Skin of body (tissue), 2 donors: ENCODE results near the gene MALSU1. TPM values are rescaled to one million over a fixed set of nuclear protein-coding genes. Genes with fewer than 3 reads are reported as not detected.

Experiments
- DNase-seq: peaks from one replicate; lab custom pipeline; 2025; lab: John Stamatoyannopoulos, UW
- total RNA-seq: library from RNA; depleted of rRNA; stranded (reverse); fragments of >200 nt; gene quantifications from one replicate; pipeline ENCODE4 v1.2.3, GENCODE V29; 2014

The MALSU1 gene
- total RNA-seq, 1 donor from 2014 or later: 41.6 TPM

- DNase-seq: no peak
Measured at GRCh38 chr7:23335136-23335535, 36.0 kb downstream of the MALSU1 start.

- no peak for DNase-seq
Measured at GRCh38 chr7:23335621-23336020, 36.5 kb downstream of the MALSU1 start.

- DNase-seq: no peak
Measured at GRCh38 chr7:23336086-23336485, 36.9 kb downstream of the MALSU1 start.

- DNase-seq: no peak
Measured at GRCh38 chr7:23336799-23337283, 37.7 kb downstream of the MALSU1 start.

- DNase-seq: no peak
Measured at GRCh38 chr7:23337374-23337773, 38.2 kb downstream of the MALSU1 start.

DNA sequence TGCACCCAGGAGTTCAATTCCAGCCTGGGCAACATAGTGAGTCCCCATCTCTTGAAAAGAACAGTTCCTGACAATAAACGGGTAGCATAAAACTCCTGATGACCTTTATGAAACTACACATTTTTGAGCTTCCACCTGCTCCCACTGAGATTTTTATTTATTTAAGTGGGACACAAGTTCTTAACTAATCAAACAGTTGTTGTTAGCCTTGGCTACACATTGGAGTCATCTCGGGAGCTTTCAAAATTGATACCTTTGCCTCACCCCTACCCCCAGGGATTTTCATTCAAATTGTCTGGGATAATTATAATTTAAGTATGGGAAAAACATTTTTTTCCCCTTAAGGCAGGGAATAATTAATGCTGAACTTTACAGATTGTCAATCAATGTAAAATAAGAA lies 39.3 kb downstream of the MALSU1 start:
- DNase-seq: no peak

DNA sequence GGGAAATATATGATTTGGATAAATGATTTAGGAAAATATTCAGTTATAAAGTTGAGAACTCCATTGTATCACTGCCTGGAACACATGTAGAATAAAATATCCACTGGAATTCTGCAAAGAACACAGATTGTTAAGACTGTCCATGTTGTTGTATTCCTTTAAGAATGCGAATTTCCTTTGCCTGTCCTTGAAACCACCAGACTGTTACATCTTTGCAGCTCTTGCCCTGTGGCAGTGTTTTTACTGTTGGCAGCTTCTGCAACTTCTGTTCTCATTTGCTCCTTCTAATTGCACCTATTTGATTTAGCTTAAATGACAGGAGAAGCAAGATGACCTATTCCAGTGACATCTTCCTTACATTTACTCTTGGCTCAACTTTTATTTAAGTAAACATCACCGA lies 39.7 kb downstream of the MALSU1 start:
- no peak for DNase-seq

DNA sequence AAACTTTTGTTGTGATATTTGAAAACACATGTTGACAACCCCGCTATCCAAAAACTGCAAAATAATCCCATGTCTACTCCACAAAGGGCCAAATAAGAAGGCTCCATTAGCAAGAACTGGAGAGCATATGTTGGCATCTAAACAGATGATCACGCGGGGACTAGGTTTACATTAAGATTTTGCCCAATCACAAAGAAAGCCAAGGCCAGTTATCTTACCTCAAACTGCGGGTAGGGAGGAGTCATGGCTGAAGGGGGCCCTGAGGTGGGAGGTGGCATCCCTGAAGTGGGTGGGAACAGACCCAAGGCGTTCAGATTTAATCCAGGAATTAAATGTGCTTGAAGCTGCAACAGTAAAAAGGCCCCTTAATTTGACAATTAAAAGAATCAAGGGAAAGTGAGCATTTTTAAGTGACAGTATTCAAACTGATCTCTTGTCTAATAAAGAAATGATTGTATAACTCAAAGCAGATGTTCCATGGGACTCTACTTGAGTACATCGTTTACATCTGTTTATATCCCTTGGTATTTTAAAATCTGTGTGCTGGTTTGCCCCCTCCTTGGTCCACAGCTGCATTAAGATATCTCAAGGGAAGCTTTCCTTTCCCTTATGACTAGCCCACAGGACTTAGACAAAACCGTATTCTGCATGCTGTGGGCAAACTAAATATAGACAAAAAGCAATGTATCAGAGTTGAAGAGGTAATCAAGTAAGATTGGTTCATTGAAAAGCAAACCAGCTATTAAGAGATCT lies 42.9 kb downstream of the MALSU1 start:
- peak; percentile 10 for DNase-seq

- no peak for DNase-seq
Measured at GRCh38 chr7:23343102-23343501, 44.0 kb downstream of the MALSU1 start.

- no peak for DNase-seq
Measured at GRCh38 chr7:23343806-23344475, 44.8 kb downstream of the MALSU1 start.

- DNase-seq: peak; percentile 82
Measured at GRCh38 chr7:23345601-23346000, 46.5 kb downstream of the MALSU1 start.

DNA sequence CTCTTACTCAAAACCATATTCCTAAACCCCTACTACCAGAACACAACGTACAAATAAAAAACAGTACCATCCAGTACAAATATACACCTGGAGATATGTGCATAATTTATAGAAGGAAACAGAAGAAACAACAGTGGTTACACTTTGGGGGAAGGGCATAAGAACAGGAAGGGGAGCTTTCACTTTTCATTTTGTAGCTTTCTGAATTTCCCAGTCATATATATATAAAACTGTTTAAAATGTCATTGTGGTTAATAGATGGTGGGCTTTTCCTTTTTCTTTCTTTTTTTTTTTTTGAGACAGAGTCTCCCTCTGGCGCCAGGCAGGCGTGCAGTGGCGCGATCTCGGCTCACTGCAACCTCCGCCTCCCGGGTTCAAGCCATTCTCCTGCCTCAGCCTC lies 47.2 kb downstream of the MALSU1 start:
- DNase-seq: no peak

- DNase-seq: no peak
Measured at GRCh38 chr7:23347033-23347681, 48.0 kb downstream of the MALSU1 start.

DNA sequence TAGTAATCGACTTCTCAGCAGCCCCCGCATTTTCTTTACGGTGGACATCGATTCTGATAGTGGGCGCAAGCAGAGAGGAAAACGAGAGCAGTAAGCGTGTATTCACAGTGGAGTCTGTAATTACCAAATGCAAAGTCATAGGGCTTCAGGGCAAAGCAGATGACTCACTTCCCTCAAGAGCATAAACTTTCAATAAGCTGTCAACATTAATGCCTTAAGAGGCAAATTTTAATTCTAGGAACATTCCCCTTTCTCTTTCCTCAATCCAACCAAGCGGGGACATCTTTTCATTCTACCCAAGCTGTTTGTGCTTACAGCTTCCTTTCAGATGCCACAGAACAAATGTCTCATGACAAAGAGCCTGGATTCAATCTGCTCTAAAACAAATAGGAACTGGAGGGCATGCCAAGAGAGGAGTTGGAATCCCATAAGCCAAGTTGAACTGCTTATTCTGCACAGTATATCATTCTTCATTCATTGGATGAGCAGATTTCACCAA lies 48.6 kb downstream of the MALSU1 start:
- DNase-seq: peak; percentile 84

- no peak for DNase-seq
Measured at GRCh38 chr7:23349484-23350157, 50.5 kb downstream of the MALSU1 start.

DNA sequence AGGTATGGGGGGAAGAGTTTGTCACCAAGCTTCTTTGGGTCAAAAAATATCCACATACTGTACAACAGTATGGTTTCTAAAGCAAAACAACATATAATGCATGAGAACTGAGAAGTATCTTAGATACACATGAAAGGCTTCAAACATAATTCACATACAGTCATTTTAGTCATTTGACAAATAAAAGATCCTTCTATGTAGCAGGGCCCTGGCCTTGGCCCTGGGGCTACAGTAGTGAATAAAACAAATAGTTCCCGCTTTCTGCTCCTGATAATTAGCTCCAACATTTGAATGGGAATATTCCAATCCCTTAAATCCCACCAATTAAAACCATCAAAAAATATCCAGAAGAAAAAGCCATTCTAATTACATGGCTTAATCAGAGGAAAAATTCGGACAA lies 51.3 kb downstream of the MALSU1 start:
- no peak for DNase-seq

DNA sequence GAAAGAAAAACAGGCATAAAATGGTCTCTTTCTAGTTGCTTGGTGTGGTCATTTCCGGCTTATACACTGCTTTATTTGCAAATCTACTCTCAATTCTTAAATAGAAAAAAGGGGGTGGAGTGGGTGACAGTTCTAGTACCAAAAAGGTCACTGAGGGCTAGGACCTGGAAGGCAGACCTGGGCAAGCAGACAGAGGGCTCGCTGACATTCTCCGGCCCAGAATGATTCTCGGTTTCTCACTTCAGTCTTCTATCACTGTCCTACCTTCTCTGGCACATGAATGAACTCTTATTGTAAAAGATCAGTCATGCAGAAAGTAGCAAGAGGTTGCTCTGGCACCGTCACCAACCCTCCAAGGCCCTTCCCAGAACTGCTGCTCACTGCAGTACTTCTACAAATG lies 54.0 kb downstream of the MALSU1 start:
- no peak for DNase-seq

DNA sequence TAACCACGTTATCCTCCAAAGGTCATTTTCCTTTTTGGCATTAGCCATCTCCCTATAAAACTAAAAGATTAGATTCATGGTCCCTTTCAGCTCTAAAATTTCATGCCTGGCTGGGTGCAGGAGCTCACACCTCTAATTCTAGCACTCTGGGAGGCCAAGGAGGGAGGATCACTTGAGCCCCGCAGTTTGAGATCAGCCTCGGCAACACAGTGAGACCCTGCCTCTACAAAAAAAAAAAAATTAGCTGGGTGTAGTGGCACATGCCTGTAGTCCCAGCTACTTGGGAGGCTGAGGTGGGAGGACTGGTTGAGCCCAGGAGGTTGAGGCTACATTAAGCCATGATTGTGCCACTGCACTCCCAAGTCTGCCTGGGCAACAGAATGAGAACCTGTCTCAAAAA lies 57.0 kb downstream of the MALSU1 start:
- DNase-seq: no peak

- no peak for DNase-seq
Measured at GRCh38 chr7:23356726-23357125, 57.6 kb downstream of the MALSU1 start.

DNA sequence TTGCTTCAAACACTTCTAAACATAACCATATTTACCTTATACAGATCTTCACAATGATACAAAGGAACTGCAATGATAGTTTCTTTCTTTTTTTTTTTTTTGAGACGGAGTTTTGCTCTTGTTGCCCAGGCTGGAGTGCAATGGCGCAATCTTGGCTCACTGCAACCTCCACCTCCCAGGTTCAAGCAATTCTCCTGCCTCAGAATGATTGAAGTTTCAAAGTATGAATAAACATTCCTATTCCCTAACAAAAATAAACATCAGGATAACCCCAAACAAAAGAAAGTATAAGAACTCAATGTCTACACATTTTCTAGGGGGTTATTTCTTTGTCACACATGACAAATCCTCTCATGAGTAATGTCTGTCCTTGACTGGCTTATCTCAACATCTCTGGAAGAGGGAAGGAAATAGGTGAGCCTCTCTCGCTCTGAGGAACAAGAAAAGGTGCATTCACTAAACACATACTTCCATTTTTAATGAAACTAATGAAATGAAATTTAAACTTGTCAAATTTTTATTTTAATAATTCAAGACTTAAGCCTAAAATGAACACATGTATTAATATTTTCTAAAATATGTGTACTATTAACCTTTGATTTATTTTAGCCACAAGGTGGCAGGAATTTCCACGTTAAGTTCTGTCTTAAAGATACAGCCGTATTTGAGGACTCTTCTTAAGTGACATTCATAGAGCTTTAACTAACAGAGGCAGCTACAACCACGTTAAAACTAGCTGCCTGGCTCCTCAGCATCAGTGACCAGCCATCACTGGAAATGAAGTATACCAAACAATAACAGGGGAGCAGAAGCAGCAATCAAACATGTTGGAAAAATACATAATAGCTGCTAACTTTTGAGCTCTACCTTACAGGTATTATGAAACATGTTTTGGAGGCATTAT lies 58.3 kb downstream of the MALSU1 start:
- DNase-seq: no peak
